Prostate gland (tissue), 2 donors: ENCODE data around the gene BPIFB4. TPM values are rescaled to one million over a fixed set of nuclear protein-coding genes. Genes with fewer than 3 reads are reported as not detected.

Experiments used
- DNase-seq: peaks from one replicate; pipeline ENCODE4 v3.0.0-alpha.2; 2019; ENCODE audit warnings: low spot score
- H3K27ac ChIP-seq, 2 donors: fragments of 200-600 bp; sonication (generic); 2 replicates each; pipeline ENCODE4 v1.5.1; 2017 to 2019
- H3K27me3 ChIP-seq: fragments of 200-600 bp; sonication (generic); replicated peaks from 2 replicates; pipeline ENCODE4 v1.5.1; 2019; ENCODE audit not compliant: insufficient read depth
- H3K36me3 ChIP-seq, 2 donors: fragments of 200-600 bp; sonication (generic); 1 replicate in 1 of 2; 2 replicates in 1 of 2; pipeline versions ENCODE4 v1.5.1 to v1.8.1; 2017 to 2019
- H3K4me1 ChIP-seq: fragments of 200-600 bp; sonication (generic); replicated peaks from 2 replicates; pipeline ENCODE4 v1.5.1; 2019
- H3K4me3 ChIP-seq, 2 donors: fragments of 200-600 bp; sonication (generic); 2 replicates each; pipeline ENCODE4 v1.5.1; 2017 to 2019
- H3K9me3 ChIP-seq: fragments of 200-600 bp; sonication (generic); 2 replicates; pipeline ENCODE4 v1.5.1; 2017
- POLR2A ChIP-seq: fragments of 450-650 bp; IDR thresholded peaks from one replicate; pipeline ENCODE4 v1.6.1; 2016; ENCODE audit warnings: antibody characterized with exemption, mild to moderate bottlenecking
- POLR2AphosphoS5 ChIP-seq: sonication (generic); formaldehyde crosslinking; IDR thresholded peaks from one replicate; pipeline ENCODE4 v1.6.1; 2017; ENCODE audit warnings: antibody characterized with exemption
- WGBS: methylation state at CpG from one replicate; pipeline ENCODE4 v1.1.5; 2018; 5-methylcytosine and 5-hydroxymethylcytosine counted together
- intact Hi-C: fragments of 100-400 bp; cut with DNase I; formaldehyde crosslinking; loops from one replicate; pipeline ENCODE4 v1.14.2; 2022
- total RNA-seq, 2 donors: library from RNA; depleted of rRNA; stranded (reverse); fragments of >200 nt; gene quantifications; one replicate each; pipeline ENCODE4 v1.1.0, GENCODE V29; 2016
- TF ChIP-seq, protein P1 (sequence below), 4 experiments: fragments of 200-600 bp in 2 of 4; fragments of 450-650 bp in 2 of 4; sonication (generic) in 2 of 4; IDR thresholded peaks; 1 replicate in 3 of 4; 2 replicates in 1 of 4; pipeline ENCODE4 v1.5.1; 2016 to 2019; ENCODE audit warnings: antibody characterized with exemption in 4 of 4, mild to moderate bottlenecking in 2 of 4, moderate library complexity in 2 of 4

BPIFB4 gene
- total RNA-seq, 2 donors from 2014 or later = 1.1 TPM; not detected in 1

DNA sequence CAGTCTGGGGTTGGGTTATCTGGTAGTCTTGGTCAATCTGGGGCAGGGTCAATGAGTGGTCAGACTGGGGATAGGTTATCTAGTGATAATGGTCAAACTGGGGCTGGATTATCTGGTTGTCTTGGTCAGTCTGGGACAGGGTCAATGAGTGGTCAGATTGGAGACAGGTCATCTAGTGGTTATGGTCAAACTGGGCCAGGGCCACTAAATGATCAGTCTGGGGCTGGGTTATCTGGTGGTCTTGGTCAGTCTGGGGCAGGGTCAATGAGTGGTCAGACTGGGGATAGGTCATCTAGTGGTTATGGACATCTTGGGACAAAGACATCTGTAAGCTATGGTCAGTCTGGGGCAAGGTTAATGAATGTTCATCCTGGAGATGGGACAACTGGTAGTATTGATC, 60.0 kb downstream of the BPIFB4 start:
- H3K4me3 ChIP-seq = no peak overlapping the region
- no peak for DNase-seq

DNA sequence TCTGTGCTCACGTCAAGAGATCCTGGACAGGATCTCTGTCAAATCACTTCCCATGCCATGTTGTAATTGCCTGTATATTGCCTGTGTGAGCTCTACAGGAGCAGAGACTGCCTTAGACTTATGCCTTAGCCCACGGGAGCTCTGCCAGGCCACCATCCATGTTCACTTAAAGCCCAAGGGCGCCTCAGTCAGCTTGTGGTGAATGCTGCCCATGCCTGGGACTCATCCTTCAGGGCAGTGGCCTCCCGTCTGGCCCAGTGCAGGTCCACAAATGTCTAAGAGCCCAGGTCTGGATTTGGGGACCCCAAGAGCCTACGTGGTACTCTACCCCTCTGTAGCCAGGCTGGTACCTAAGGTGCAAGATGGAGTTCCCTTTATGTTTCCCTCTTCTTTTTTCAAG, 66.1 kb downstream of the BPIFB4 start:
- 86% methylated on average over 5 of the region's 5 CpGs for WGBS
- H3K36me3 ChIP-seq = no peaks in the 10 kb centered on the region
- no peaks in the 10 kb centered on the region for H3K4me1 ChIP-seq
- intact Hi-C loops = no loop called here
- DNase-seq = no peak
- H3K27ac ChIP-seq = no peak overlapping the region
- peaks cover 2% of the 10 kb centered on the region for H3K27me3 ChIP-seq
- H3K9me3 ChIP-seq = no peaks in the 10 kb centered on the region
- no peak overlapping the region for H3K4me3 ChIP-seq
- TF ChIP-seq, protein P1, sequence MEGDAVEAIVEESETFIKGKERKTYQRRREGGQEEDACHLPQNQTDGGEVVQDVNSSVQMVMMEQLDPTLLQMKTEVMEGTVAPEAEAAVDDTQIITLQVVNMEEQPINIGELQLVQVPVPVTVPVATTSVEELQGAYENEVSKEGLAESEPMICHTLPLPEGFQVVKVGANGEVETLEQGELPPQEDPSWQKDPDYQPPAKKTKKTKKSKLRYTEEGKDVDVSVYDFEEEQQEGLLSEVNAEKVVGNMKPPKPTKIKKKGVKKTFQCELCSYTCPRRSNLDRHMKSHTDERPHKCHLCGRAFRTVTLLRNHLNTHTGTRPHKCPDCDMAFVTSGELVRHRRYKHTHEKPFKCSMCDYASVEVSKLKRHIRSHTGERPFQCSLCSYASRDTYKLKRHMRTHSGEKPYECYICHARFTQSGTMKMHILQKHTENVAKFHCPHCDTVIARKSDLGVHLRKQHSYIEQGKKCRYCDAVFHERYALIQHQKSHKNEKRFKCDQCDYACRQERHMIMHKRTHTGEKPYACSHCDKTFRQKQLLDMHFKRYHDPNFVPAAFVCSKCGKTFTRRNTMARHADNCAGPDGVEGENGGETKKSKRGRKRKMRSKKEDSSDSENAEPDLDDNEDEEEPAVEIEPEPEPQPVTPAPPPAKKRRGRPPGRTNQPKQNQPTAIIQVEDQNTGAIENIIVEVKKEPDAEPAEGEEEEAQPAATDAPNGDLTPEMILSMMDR (IDR thresholded peaks at IDR 0.05) = no peak
- no peak for TF ChIP-seq POLR2AphosphoS5
- TF ChIP-seq POLR2A = no peak

More for the DNA sequence above, 60.0 kb downstream of the BPIFB4 start:
- H3K4me1 ChIP-seq = no peaks in the 10 kb centered on the region
- TF ChIP-seq, protein P1 (IDR thresholded peaks at IDR 0.05) = no peak
- TF ChIP-seq POLR2A (no peak), POLR2AphosphoS5 (no peak)
- H3K36me3 ChIP-seq = no peaks in the 10 kb centered on the region
- no peaks in the 10 kb centered on the region for H3K9me3 ChIP-seq
- H3K27me3 ChIP-seq = peaks cover 2% of the 10 kb centered on the region
- intact Hi-C loops = no loop called here
- no peak overlapping the region for H3K27ac ChIP-seq

DNA sequence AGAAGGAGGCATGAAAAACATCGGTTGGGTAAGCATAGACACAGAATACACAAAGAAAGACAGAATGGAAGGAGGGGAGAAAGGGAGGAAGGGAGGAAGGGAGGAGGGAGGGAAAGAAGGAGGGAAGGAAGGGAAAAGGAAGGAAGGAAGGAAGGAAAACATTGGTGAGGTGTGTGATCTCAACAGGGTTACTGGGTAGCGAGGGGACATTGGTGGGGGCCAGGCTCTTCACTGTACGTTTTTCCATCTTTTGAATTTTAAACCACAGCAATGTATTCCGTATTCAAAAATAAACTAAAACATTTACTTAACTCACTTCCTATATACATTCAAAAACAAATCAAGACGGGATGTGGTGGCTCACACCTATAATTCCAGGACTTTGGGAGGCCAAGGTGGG, 67.9 kb downstream of the BPIFB4 start:
- no peak overlapping the region for H3K4me3 ChIP-seq
- WGBS = 80% methylated on average over 5 of the region's 5 CpGs

DNA sequence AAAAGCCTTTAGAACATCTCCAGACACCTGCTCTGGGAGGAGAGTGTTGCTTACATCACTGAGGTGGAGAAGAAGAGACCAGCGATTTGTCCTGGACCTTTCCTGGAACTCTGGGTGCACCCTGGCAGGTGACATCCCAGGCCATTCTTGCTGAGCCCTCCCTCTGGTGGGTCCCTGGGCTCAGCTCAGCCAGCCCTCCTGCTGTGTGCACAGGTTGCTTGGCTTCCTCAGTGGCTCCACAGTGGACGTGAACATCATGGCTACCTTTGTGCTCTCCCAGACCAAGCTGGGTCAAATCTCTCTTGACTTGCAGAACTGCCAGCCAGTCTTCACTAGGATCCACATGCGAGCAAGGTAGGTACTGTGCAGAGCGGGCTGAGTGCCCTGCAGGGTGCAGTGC, 68.6 kb downstream of the BPIFB4 start:
- WGBS = 82% methylated on average over 4 of the region's 4 CpGs
- H3K27ac ChIP-seq = no peak overlapping the region
- no peaks in the 10 kb centered on the region for H3K27me3 ChIP-seq
- DNase-seq = no peak
- H3K4me3 ChIP-seq = no peak overlapping the region
- TF ChIP-seq POLR2AphosphoS5 (no peak), POLR2A (no peak)
- TF ChIP-seq, protein P1 (IDR thresholded peaks at IDR 0.05) = no peak
- no peaks in the 10 kb centered on the region for H3K4me1 ChIP-seq
- H3K9me3 ChIP-seq = no peaks in the 10 kb centered on the region
- intact Hi-C loops = no loop called here
- no peaks in the 10 kb centered on the region for H3K36me3 ChIP-seq

More for the DNA sequence above, 67.9 kb downstream of the BPIFB4 start:
- no peak for DNase-seq
- peaks cover 2% of the 10 kb centered on the region for H3K27me3 ChIP-seq
- intact Hi-C loops = no loop called here
- no peaks in the 10 kb centered on the region for H3K9me3 ChIP-seq
- H3K36me3 ChIP-seq = no peaks in the 10 kb centered on the region
- no peaks in the 10 kb centered on the region for H3K4me1 ChIP-seq
- H3K27ac ChIP-seq = no peak overlapping the region
- no peak for TF ChIP-seq POLR2AphosphoS5
- TF ChIP-seq, protein P1 (IDR thresholded peaks at IDR 0.05) = no peak

DNA sequence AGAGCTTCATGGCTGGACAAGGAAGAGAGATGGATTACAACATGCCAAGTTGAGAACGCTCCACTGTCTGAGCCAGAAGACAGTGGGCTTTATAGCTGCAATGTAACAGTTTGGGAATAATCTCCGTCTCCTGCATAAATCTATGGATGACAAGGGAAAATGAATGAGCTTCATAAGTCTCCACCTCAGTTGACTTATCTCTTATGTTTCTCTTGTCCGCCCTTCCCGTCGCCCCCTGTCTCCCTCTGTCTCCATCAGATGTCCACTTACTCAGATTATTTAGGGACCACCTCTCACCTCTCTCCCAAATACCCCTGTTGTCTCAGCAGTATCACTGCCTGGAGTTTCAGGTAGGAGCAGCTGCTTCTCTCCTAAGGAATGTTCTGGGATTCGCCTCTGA, 74.8 kb downstream of the BPIFB4 start:
- no peak overlapping the region for H3K27ac ChIP-seq
- TF ChIP-seq POLR2AphosphoS5 (no peak), POLR2A (no peak)
- TF ChIP-seq, protein P1 (IDR thresholded peaks at IDR 0.05) = no peak
- 83% methylated on average over 6 of the region's 6 CpGs for WGBS
- intact Hi-C loops = no loop called here
- H3K36me3 ChIP-seq = no peaks in the 10 kb centered on the region
- no peak for DNase-seq
- no peaks in the 10 kb centered on the region for H3K4me1 ChIP-seq
- no peaks in the 10 kb centered on the region for H3K9me3 ChIP-seq
- no peaks in the 10 kb centered on the region for H3K27me3 ChIP-seq
- H3K4me3 ChIP-seq = no peak overlapping the region
